K562 (cell line): ENCODE data around the gene WWP2. TPM values are rescaled to one million over a fixed set of nuclear protein-coding genes. Genes with fewer than 3 reads are reported as not detected.

Experiments
- ATAC-seq: fragments of 200-7000 bp; cut with Tn5 transposase; 3 replicates; pipeline ENCODE4 v1.9.1; 2020; ENCODE audit warnings: moderate library complexity
- BruUV-seq: library from RNA; stranded (reverse); fragments of 400-500 nt; replicated peaks from 2 replicates; lab custom pipeline; 2021; lab: Mats Ljungman, UMichigan
- CTCF ChIA-PET: fragments of 300-600 bp; formaldehyde crosslinking; extraction: SDS; loops from one replicate; lab custom pipeline; 2021; ENCODE audit warnings: low intra/inter-chr PET ratio; lab: Yijun Ruan, JAX
- POLR2A ChIA-PET: fragments of 300-600, 350-650 bp; sonication (Branson Sonifier 250); formaldehyde crosslinking; extraction: SDS; loops from one replicate; lab custom pipeline; 2021; ENCODE audit warnings: antibody characterized with exemption, inconsistent platforms; lab: Yijun Ruan, JAX
- DNase-seq, 4 experiments: peaks; one replicate each; pipeline versions ENCODE4 v3.0.0 to v3.0.0-alpha.2; 2011 to 2018; ENCODE audit warnings: low spot score in 3 of 4, mixed read lengths in 3 of 4; ENCODE audit errors: extremely low read depth in 1 of 4
- FAIRE-seq: peaks from 2 replicates; lab custom pipeline; 2011; peaks lifted over from hg19 to GRCh38; lab: Jason Lieb, UNC
- H2AFZ ChIP-seq: 2 replicates; pipeline ENCODE4 v1.6.0; 2011; ENCODE audit warnings: low read depth, low read length, control low read depth, inconsistent platforms
- H3K27ac ChIP-seq: fragments of 200-600 bp; 3 replicates; pipeline ENCODE4 v1.8.0; 2011; ENCODE audit warnings: low read depth, mild to moderate bottlenecking, control low read depth, inconsistent platforms, low read length, moderate library complexity, mixed read lengths; ENCODE audit errors: extremely low read depth
- H3K27me3 ChIP-seq, 2 experiments: fragments of 300-600 bp in 1 of 2; 2 replicates in 1 of 2; 3 replicates in 1 of 2; pipeline versions ENCODE4 v1.6.0 to v1.8.0; 2011; ENCODE audit warnings: inconsistent platforms in 2 of 2, low read length in 2 of 2, mild to moderate bottlenecking in 1 of 2, mixed read lengths in 1 of 2, moderate library complexity in 1 of 2; ENCODE audit not compliant: control insufficient read depth in 2 of 2, insufficient read depth in 2 of 2
- H3K36me3 ChIP-seq: fragments of 300-600 bp; 3 replicates; pipeline ENCODE4 v1.8.0; 2011; ENCODE audit warnings: mild to moderate bottlenecking, low read length, inconsistent platforms; ENCODE audit not compliant: control insufficient read depth, insufficient read depth
- H3K4me1 ChIP-seq, 2 experiments: fragments of 200-600 bp in 1 of 2; replicated peaks in 1 of 2; 2 replicates in 1 of 2; 3 replicates in 1 of 2; pipeline versions ENCODE4 v1.5.1 to v1.8.0; 2011; ENCODE audit warnings: inconsistent platforms in 2 of 2, low read length in 2 of 2, mild to moderate bottlenecking in 1 of 2, mixed read lengths in 1 of 2, moderate library complexity in 1 of 2; ENCODE audit not compliant: control insufficient read depth in 2 of 2, insufficient read depth in 2 of 2
- H3K4me2 ChIP-seq: 2 replicates; pipeline ENCODE4 v1.6.1; 2011; ENCODE audit warnings: low read length, control low read depth, inconsistent platforms, mixed read lengths; ENCODE audit not compliant: insufficient read depth
- H3K4me3 ChIP-seq: fragments of 200-600 bp; sonication (generic), shearing (Covaris generic); 2 replicates; pipeline ENCODE4 v1.5.1; 2016; ENCODE audit warnings: control low read depth, inconsistent platforms
- H3K79me2 ChIP-seq: fragments of 200-600 bp; 3 replicates; pipeline ENCODE4 v1.8.0; 2011; ENCODE audit warnings: low read length, inconsistent platforms; ENCODE audit not compliant: control insufficient read depth, insufficient read depth
- H3K9ac ChIP-seq, 2 experiments: 2 replicates each; pipeline versions ENCODE4 v1.6.0 to v1.6.1; 2011; ENCODE audit warnings: low read depth in 2 of 2, low read length in 2 of 2, control low read depth in 1 of 2, inconsistent platforms in 1 of 2, mild to moderate bottlenecking in 1 of 2, mixed read lengths in 1 of 2; ENCODE audit not compliant: insufficient read depth in 1 of 2
- H3K9me1 ChIP-seq: one replicate; pipeline ENCODE4 v1.6.0; 2011; ENCODE audit warnings: inconsistent platforms, mild to moderate bottlenecking, low read length, moderate library complexity; ENCODE audit not compliant: control insufficient read depth, insufficient read depth
- H3K9me3 ChIP-seq: replicated peaks from 2 replicates; pipeline ENCODE4 v1.5.1; 2011; ENCODE audit warnings: low read depth, low read length, inconsistent platforms; ENCODE audit not compliant: control insufficient read depth, insufficient read depth
- H4K20me1 ChIP-seq: replicated peaks from 2 replicates; pipeline ENCODE4 v1.6.1; 2011; ENCODE audit warnings: low read length, inconsistent platforms, mixed read lengths; ENCODE audit not compliant: control insufficient read depth, insufficient read depth
- CREM ChIP-seq: IDR thresholded peaks from 2 replicates; pipeline ENCODE4 v1.6.1; 2014; ENCODE audit warnings: antibody characterized with exemption, low read depth
- CTCF ChIP-seq, 3 experiments: IDR thresholded peaks in 2 of 3; conservative IDR thresholded peaks in 1 of 3; 2 replicates each; pipeline ENCODE4 v1.5.1; 2011 to 2012; ENCODE audit warnings: low read length in 3 of 3, mild to moderate bottlenecking in 3 of 3, control low read depth in 2 of 3, improper control_type of control experiment in 1 of 3, inconsistent platforms in 1 of 3, low read depth in 1 of 3, mixed read lengths in 1 of 3, moderate library complexity in 1 of 3; ENCODE audit not compliant: insufficient read depth in 2 of 3
- EGR1 ChIP-seq: fragments of 450-650 bp; conservative IDR thresholded peaks from 2 replicates; pipeline ENCODE4 v1.6.1; 2017; ENCODE audit warnings: mild to moderate bottlenecking
- KAT8 ChIP-seq: fragments of 450-650 bp; IDR thresholded peaks from 2 replicates; pipeline ENCODE4 v1.6.1; 2016; ENCODE audit warnings: low read depth, mild to moderate bottlenecking
- KDM1A ChIP-seq, 2 experiments: fragments of 450-650 bp; IDR thresholded peaks; 2 replicates each; pipeline ENCODE4 v1.6.1; 2016; ENCODE audit warnings: mild to moderate bottlenecking in 2 of 2
- NFE2L1 ChIP-seq: fragments of 450-650 bp; IDR thresholded peaks from 2 replicates; pipeline ENCODE4 v1.6.1; 2016; ENCODE audit warnings: missing genetic modification characterization, low read depth, mild to moderate bottlenecking, missing compliant biosample characterization, moderate library complexity, borderline replicate concordance
- RCOR1 ChIP-seq, 2 experiments: IDR thresholded peaks; 2 replicates each; pipeline ENCODE4 v1.6.1; 2012; ENCODE audit warnings: low read depth in 2 of 2, low read length in 2 of 2, borderline replicate concordance in 1 of 2, improper control_type of control experiment in 1 of 2
- REST ChIP-seq, 2 experiments: fragments of 450-650 bp; formaldehyde crosslinking in 1 of 2; IDR thresholded peaks; 2 replicates each; pipeline versions ENCODE4 v1.4.0 to v1.6.1; 2014 to 2020; ENCODE audit warnings: mild to moderate bottlenecking in 2 of 2, borderline replicate concordance in 1 of 2, low read depth in 1 of 2
- ZNF384 ChIP-seq: IDR thresholded peaks from 2 replicates; pipeline ENCODE4 v1.6.1; 2012; ENCODE audit warnings: low read depth, low read length, improper control_type of control experiment
- WGBS: fragments of 100-300 bp; shearing (Covaris generic); methylation state at CpG from one replicate; pipeline ENCODE4 v1.1.6; 2016; ENCODE audit warnings: low coverage, mixed read lengths; ENCODE audit not compliant: insufficient coverage; ENCODE audit errors: missing lambda C conversion rate; 5-methylcytosine and 5-hydroxymethylcytosine counted together
- in situ Hi-C: fragments of 300-500 bp; cut with MboI; formaldehyde crosslinking; loops from 4 replicates; pipeline ENCODE4 v1.15.0; 2018; ENCODE audit warnings: inconsistent platforms, mixed read lengths
- intact Hi-C: fragments of 100-400 bp; cut with micrococcal nuclease; formaldehyde crosslinking; loops from 2 replicates; pipeline ENCODE4 v1.14.2; 2022
- polyA plus RNA-seq, 8 experiments: library from polyadenylated mRNA; depleted of rRNA in 4 of 8; stranded (reverse) in 5 of 8; unstranded in 3 of 8; fragments of >200 nt; fragmentation: Nextera tagmentation in 2 of 8; fragmentation: Illumina TruSeq in 1 of 8; extraction: Ambion mirVana in 2 of 8; extraction: Trizol in 1 of 8; gene quantifications; 2 replicates each; pipeline versions ENCODE4 v1.2.1 to v1.2.3, GENCODE V29; 2011 to 2014; ENCODE audit warnings: inconsistent platforms in 1 of 8, missing spikeins in 1 of 8
- total RNA-seq, 7 experiments: library from RNA; depleted of rRNA in 6 of 7; stranded (reverse); fragments of >200 nt in 6 of 7; fragmentation: Illumina TruSeq in 2 of 7; extraction: Trizol in 2 of 7; gene quantifications; 2 replicates each; pipeline versions ENCODE4 v1.2.1 to v1.2.3, GENCODE V29; 2011 to 2021; ENCODE audit warnings: low replicate concordance in 1 of 7

Gene WWP2
- total and polyA plus RNA-seq, 9 of the 15 experiments (the other 6 are each of a cell fraction or from before 2014, with no cell fraction given) = 1.9 to 34.4 (median 14.6) TPM

GRCh38 chr16:69859105-69859989, 97.2 kb downstream of the WWP2 start:
- H3K27ac ChIP-seq = no peak overlapping the region
- POLR2A ChIA-PET = interaction anchor here (0.6 kb wide), 1 partner anchor 15 kb away, joined by 3 read pairs; no protein-coding TSS in a partner anchor
- DNase-seq (peak; percentile 65 to 71 (median 68)), FAIRE-seq (no peak), ATAC-seq (peak; percentile 94)
- intact Hi-C loops (loop anchor here (5.0 kb wide), 1 partner anchor 62 kb away; no protein-coding TSS in a partner anchor), in situ Hi-C loops (no loop called here)
- peaks cover 6% of the 10 kb centered on the region; the same call in 1 of the 3 replicates for H3K36me3 ChIP-seq
- H3K9me1 ChIP-seq = no peaks in the 10 kb centered on the region
- no peak overlapping the region for H2AFZ ChIP-seq
- H3K9ac ChIP-seq = no peak overlapping the region
- 20% methylated on average over 20 of the region's 20 CpGs for WGBS
- BruUV-seq = no TSS peak
- H3K27me3 ChIP-seq = no peaks in the 10 kb centered on the region
- CTCF ChIA-PET = interaction anchor here (0.6 to 0.8 kb wide), 3 partner anchors 69 to 150 kb away, joined by 3 to 4 read pairs (median 4); no protein-coding TSS in a partner anchor
- no peaks in the 10 kb centered on the region for H3K9me3 ChIP-seq
- H3K4me2 ChIP-seq = no peak overlapping the region
- H3K79me2 ChIP-seq = no peaks in the 10 kb centered on the region
- no peaks in the 10 kb centered on the region; a peak in 1 of 5 replicates for H3K4me1 ChIP-seq
- H4K20me1 ChIP-seq = no peaks in the 10 kb centered on the region; the same call in 1 of the 2 replicates
- H3K4me3 ChIP-seq = no peak overlapping the region
- TF ChIP-seq EGR1 (peak; percentile 27; the same call in 1 of the 2 replicates), NFE2L1 (no peak), CTCF (IDR thresholded peaks at IDR 0.05 in 2 of 3, conservative IDR thresholded peaks at IDR 0.05 in 1 of 3; ENCODE audit: insufficient read depth in 2 of 3, low read depth in 1 of 3, low read length in 3 of 3) (peak; percentile 32 to 58 (median 53); a peak in 5 of 6 replicates), KAT8 (no peak), KDM1A (IDR thresholded peaks at IDR 0.05) (0 out of 4 replicates have a peak, but pooled peaks have one; percentile 38), ZNF384 (0 out of 2 replicates have a peak, but pooled peaks have one; percentile 17), RCOR1 (IDR thresholded peaks at IDR 0.05; ENCODE audit: borderline replicate concordance in 1 of 2, low read depth in 2 of 2, low read length in 2 of 2) (peak in 1 of 2 experiments; percentile 72; a peak in 2 of 4 replicates), REST (IDR thresholded peaks at IDR 0.05; ENCODE audit: borderline replicate concordance) (peak; percentile 4; the same call in 1 of the 2 replicates), REST (CRISPR knock-in tag; IDR thresholded peaks at IDR 0.05; ENCODE audit: low read depth) (no peak), CREM (peak; percentile 50)
